Stimulated activated CD4-positive, alpha-beta T cell treated with anti-CD3 and anti-CD28 coated beads, Interleukin-12 subunit alpha, Interleukin-12 subunit beta, amount 100 ng/mL, for 4 hours (primary cell): ENCODE measurements around the gene ADGRD2.
A peak's percentile ranks its signal among the peaks of the same experiment; 100 is the strongest.
"Not testable (repeated sequence)": the region's sequence is repeated elsewhere in the genome, so short reads cannot be mapped to it uniquely, and the experiment has no call there.

Source experiments
- DNase-seq: peaks from one replicate; pipeline ENCODE4 v3.0.0-alpha.2; 2020

The ADGRD2 gene

GRCh38 chr9:124450241-124450924 lies at the start of gene ADGRD2:
Gene ADGRD2 (plus strand): TSS chr9:124450451. CDS start chr9:124451667, 1,216 bp downstream.
- DNase-seq: peak; percentile 5

- no peak for DNase-seq
These were observed 47.0 kb upstream of the ADGRD2 start for GRCh38 chr9:124403246-124403645.

GRCh38 chr9:124409410-124409809 lies 40.8 kb upstream of the ADGRD2 start:
- DNase-seq: no peak

GRCh38 chr9:124410321-124410913 lies 39.8 kb upstream of the ADGRD2 start:
- DNase-seq: no peak

GRCh38 chr9:124411514-124412227 lies 38.6 kb upstream of the ADGRD2 start:
- no peak for DNase-seq

GRCh38 chr9:124412228-124412575 lies 38.0 kb upstream of the ADGRD2 start:
- DNase-seq: no peak

GRCh38 chr9:124414612-124415011 lies 35.6 kb upstream of the ADGRD2 start:
- no peak for DNase-seq

GRCh38 chr9:124415102-124415851 lies 35.0 kb upstream of the ADGRD2 start, which contains the start of gene PSMB7:
Gene PSMB7 (minus strand): TSS chr9:124415442. CDS start chr9:124415425, 17 bp downstream.
- peak; percentile 97 for DNase-seq

GRCh38 chr9:124415852-124416484 lies 34.3 kb upstream of the ADGRD2 start:
- no peak for DNase-seq

- DNase-seq: no peak
These were observed 30.3 kb upstream of the ADGRD2 start for GRCh38 chr9:124419832-124420489.

GRCh38 chr9:124420991-124421543 lies 29.2 kb upstream of the ADGRD2 start:
- DNase-seq: no peak

GRCh38 chr9:124423155-124423554 lies 27.1 kb upstream of the ADGRD2 start:
- DNase-seq: no peak

GRCh38 chr9:124423591-124423990 lies 26.7 kb upstream of the ADGRD2 start:
- DNase-seq: no peak

GRCh38 chr9:124425733-124426132 lies 24.5 kb upstream of the ADGRD2 start:
- not testable (repeated sequence) for DNase-seq

- no peak for DNase-seq
These were observed 23.9 kb upstream of the ADGRD2 start for GRCh38 chr9:124426361-124426760.

- no peak for DNase-seq
These were observed 23.0 kb upstream of the ADGRD2 start for GRCh38 chr9:124427281-124427680.

GRCh38 chr9:124428751-124429529 lies 21.3 kb upstream of the ADGRD2 start:
- no peak for DNase-seq

GRCh38 chr9:124429530-124429867 lies 20.8 kb upstream of the ADGRD2 start:
- DNase-seq: no peak

GRCh38 chr9:124436320-124436719 lies 13.9 kb upstream of the ADGRD2 start:
- DNase-seq: no peak

GRCh38 chr9:124437086-124437485 lies 13.2 kb upstream of the ADGRD2 start:
- no peak for DNase-seq

GRCh38 chr9:124438091-124438490 lies 12.2 kb upstream of the ADGRD2 start:
- DNase-seq: no peak
